Lower leg skin (tissue), 4 donors: ENCODE data around the gene WNT8A. TPM values are rescaled to one million over a fixed set of nuclear protein-coding genes. Genes with fewer than 3 reads are reported as not detected.

Source experiments
- DNase-seq, 2 donors: peaks; one replicate each; pipeline ENCODE4 v3.0.0-alpha.2; 2019; ENCODE audit warnings: low spot score in 2 of 2
- H3K4me3 ChIP-seq: fragments of 200-600 bp; sonication (generic); 2 replicates; pipeline ENCODE4 v1.5.1; 2017; ENCODE audit warnings: mild to moderate bottlenecking, low read depth; ENCODE audit not compliant: poor library complexity, severe bottlenecking
- POLR2A ChIP-seq, 2 donors: fragments of 450-650 bp; IDR thresholded peaks; one replicate each; pipeline ENCODE4 v1.6.1; 2016 to 2017; ENCODE audit warnings: antibody characterized with exemption in 2 of 2, mild to moderate bottlenecking in 1 of 2, moderate library complexity in 1 of 2
- WGBS, 2 donors: methylation state at CpG; one replicate each; pipeline ENCODE4 v1.1.5; 2018; 5-methylcytosine and 5-hydroxymethylcytosine counted together
- intact Hi-C: fragments of 100-400 bp; cut with DNase I; formaldehyde crosslinking; loops from one replicate; pipeline ENCODE4 v1.15.0; 2023; ENCODE audit warnings: low total_unique reads
- total RNA-seq, 4 donors: library from RNA; depleted of rRNA; stranded (reverse); fragments of >200 nt; gene quantifications; one replicate each; pipeline ENCODE4 v1.1.0, GENCODE V29; 2016
- TF ChIP-seq, protein P1 (sequence below), 3 donors: fragments of 450-650 bp; IDR thresholded peaks; one replicate each; pipeline ENCODE4 v1.5.1; 2016; ENCODE audit warnings: antibody characterized with exemption in 3 of 3, mild to moderate bottlenecking in 3 of 3, moderate library complexity in 2 of 3

The WNT8A gene
- total RNA-seq, 4 donors from 2014 or later: not detected

DNA sequence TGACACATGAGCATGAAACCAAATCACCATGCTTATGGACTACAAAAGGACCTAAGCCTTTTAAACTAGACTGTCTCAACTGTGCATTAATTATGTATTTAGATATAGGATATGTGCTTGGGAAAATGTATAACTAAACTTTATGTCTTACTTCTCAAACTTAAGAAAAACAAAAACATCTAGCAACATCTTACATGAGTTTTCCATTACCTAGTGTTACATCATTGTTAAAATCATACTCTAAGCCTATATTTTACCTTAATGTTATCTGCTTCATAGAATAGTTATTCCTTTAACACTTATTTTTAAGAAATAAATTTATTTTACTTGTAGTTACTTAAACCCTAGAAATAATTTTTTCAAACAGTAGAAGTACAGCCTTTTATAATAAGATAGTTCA, 31.4 kb downstream of the WNT8A start:
- intact Hi-C loops: no loop called here
- H3K4me3 ChIP-seq: no peak overlapping the region
- DNase-seq: no peak
- TF ChIP-seq POLR2A (IDR thresholded peaks at IDR 0.05): no peak
- TF ChIP-seq, protein P1, sequence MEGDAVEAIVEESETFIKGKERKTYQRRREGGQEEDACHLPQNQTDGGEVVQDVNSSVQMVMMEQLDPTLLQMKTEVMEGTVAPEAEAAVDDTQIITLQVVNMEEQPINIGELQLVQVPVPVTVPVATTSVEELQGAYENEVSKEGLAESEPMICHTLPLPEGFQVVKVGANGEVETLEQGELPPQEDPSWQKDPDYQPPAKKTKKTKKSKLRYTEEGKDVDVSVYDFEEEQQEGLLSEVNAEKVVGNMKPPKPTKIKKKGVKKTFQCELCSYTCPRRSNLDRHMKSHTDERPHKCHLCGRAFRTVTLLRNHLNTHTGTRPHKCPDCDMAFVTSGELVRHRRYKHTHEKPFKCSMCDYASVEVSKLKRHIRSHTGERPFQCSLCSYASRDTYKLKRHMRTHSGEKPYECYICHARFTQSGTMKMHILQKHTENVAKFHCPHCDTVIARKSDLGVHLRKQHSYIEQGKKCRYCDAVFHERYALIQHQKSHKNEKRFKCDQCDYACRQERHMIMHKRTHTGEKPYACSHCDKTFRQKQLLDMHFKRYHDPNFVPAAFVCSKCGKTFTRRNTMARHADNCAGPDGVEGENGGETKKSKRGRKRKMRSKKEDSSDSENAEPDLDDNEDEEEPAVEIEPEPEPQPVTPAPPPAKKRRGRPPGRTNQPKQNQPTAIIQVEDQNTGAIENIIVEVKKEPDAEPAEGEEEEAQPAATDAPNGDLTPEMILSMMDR (IDR thresholded peaks at IDR 0.05): no peak

DNA sequence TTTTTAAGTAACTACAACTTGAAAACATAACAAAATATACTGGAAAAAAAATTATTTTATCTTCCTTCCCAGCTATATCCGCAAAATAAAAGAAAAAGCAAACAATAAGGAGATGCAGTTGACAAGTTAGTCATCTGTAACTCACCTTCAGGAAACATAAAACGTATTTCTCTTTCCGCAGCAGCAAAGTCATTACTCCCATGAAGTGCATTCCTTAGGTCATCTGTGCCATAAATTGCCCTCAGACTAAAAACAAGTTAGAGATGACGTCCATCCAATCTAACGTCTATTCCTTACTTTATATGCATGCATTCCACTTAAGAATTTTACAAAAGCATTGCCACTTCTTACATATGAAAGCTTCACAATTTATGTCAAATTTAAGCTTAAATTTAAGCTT, 44.5 kb downstream of the WNT8A start:
- no peak for DNase-seq
- H3K4me3 ChIP-seq: no peak overlapping the region
- WGBS, 2 donors: 34 to 38% methylated on average over 5 of the region's 5 CpGs
- TF ChIP-seq, protein P1 (IDR thresholded peaks at IDR 0.05): no peak
- TF ChIP-seq POLR2A (IDR thresholded peaks at IDR 0.05): no peak
- intact Hi-C loops: no loop called here

DNA sequence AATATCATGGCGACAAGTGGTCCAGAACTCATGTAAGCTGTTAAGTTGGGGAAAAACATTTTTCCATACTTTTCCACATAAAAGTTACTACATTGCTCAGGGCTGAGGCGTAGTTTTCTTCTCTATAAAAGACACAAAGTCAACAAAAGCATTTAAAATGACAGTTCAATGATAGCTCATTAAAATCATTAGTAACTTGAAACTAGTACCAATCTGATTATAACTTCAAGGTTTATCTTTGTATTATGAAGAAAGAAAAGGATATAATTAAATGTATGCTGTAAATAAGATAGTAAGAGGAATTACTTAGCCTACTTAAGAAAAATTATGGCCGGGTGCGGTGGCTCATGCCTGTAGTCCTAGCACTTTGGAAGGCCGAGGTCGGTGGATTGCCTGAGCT, 45.5 kb downstream of the WNT8A start:
- TF ChIP-seq POLR2A (IDR thresholded peaks at IDR 0.05): no peak
- TF ChIP-seq, protein P1 (IDR thresholded peaks at IDR 0.05): no peak
- H3K4me3 ChIP-seq: no peak overlapping the region
- DNase-seq: no peak
- intact Hi-C loops: no loop called here
- 84 to 87% methylated on average over 6 of the region's 6 CpGs for WGBS, 2 donors

DNA sequence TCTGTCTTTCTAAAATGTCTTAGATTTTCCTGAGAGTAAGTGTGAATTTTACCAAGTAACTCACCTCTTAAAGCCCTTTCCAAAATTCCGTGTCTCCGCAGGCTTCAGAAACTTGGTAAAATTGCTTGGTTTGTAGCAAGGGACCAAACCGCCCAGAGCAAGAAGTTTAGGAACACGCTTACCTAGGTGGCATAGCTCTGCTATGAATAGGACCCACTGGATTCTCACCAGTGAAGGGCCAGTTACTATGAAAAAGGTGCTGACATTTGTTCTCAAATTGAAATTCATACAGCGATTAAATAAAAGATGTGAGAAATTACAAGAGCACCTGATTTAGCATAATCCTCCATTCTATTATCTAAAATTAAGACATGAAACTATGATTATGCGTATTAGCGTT, 48.7 kb downstream of the WNT8A start:
- no peak for DNase-seq
- 88 to 90% methylated on average over 7 of the region's 7 CpGs for WGBS, 2 donors

DNA sequence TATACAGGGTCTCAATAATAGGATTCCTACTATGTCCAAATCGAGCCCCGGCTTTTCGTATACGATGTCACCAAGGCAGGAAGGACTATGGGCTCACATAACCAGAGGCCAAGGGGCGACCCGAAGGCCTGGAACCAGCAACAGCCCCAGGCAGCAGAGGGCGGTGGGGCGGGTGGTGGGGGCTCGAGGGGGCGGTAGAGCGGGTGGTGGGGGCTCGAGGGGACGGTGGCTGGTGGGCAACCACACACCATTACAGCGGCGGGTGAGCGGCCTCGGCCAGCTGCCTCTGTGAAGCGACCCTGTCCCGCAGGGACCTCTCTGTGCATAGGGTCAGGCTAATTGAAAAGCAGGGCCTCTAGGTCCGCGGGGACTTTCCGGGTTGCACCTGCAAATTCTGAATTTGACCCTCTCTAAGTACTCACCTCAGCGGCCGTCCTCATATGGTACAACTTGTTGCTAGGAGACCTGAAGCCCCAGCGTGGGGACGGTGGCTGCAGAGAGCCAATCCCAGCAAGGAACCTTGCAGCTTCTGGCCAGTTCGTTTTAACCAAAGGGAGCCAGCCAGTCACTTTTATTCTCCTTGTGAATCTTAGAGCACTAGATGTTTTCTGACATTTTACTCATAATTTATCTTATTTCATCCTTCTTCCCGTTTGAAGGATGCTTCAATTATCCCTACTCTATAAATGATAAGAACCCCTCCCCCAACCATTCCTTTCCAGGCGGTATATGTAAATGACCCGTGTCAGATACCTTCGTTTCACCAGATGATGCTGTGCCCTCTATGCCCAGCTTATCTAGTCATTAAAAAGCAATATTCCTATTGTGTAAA, 55.3 kb downstream of the WNT8A start, which contains the start of gene NME5:
NME5 (minus strand) TSS at position 480 of the 832 bp plus-strand sequence. CDS start 648 bp downstream, outside the sequence.
- no peak for DNase-seq

More for the DNA sequence above, 48.7 kb downstream of the WNT8A start:
- H3K4me3 ChIP-seq: no peak overlapping the region
- no peak for TF ChIP-seq POLR2A (IDR thresholded peaks at IDR 0.05)
- TF ChIP-seq, protein P1 (IDR thresholded peaks at IDR 0.05): no peak
- intact Hi-C loops: no loop called here

More for the DNA sequence above, 55.3 kb downstream of the WNT8A start, which contains the start of gene NME5:
- intact Hi-C loops: no loop called here
- 25 to 27% methylated on average over 16 to 31 of the region's 31 CpGs for WGBS, 2 donors
- H3K4me3 ChIP-seq: no peak within 1 kb of the TSS
- TF ChIP-seq POLR2A (IDR thresholded peaks at IDR 0.05): no peak
- TF ChIP-seq, protein P1 (IDR thresholded peaks at IDR 0.05): no peak
